Parathyroid adenoma (tissue), 2 donors: ENCODE data around the gene RAX2.

Experiments used
- H2AFZ ChIP-seq: fragments of 300-600 bp; sonication (generic); one replicate; pipeline ENCODE4 v1.7.0; 2017; ENCODE audit warnings: antibody characterized with exemption, mild to moderate bottlenecking
- H3K27ac ChIP-seq: fragments of 300-600 bp; sonication (generic); one replicate; pipeline ENCODE4 v1.7.0; 2017
- H3K27me3 ChIP-seq: fragments of 300-600 bp; sonication (generic); one replicate; pipeline ENCODE4 v1.7.0; 2017; ENCODE audit warnings: low read length; ENCODE audit not compliant: control insufficient read depth, insufficient read depth
- H3K36me3 ChIP-seq: fragments of 300-600 bp; sonication (generic); one replicate; pipeline ENCODE4 v1.7.0; 2017; ENCODE audit warnings: low read length; ENCODE audit not compliant: control insufficient read depth, insufficient read depth
- H3K4me1 ChIP-seq: fragments of 300-600 bp; sonication (generic); one replicate; pipeline ENCODE4 v1.7.0; 2017; ENCODE audit warnings: control low read depth
- H3K4me2 ChIP-seq: fragments of 300-600 bp; sonication (generic); one replicate; pipeline ENCODE4 v1.7.0; 2017; ENCODE audit warnings: low read length
- H3K4me3 ChIP-seq: fragments of 300-600 bp; sonication (generic); one replicate; pipeline ENCODE4 v1.7.0; 2017; ENCODE audit warnings: low read depth, low read length
- H3K79me2 ChIP-seq: fragments of 300-600 bp; sonication (generic); one replicate; pipeline ENCODE4 v1.7.0; 2017; ENCODE audit warnings: control low read depth
- H3K9ac ChIP-seq: fragments of 300-600 bp; sonication (generic); one replicate; pipeline ENCODE4 v1.7.0; 2017; ENCODE audit warnings: mild to moderate bottlenecking
- H3K9me3 ChIP-seq: fragments of 300-600 bp; sonication (generic); one replicate; pipeline ENCODE4 v1.7.0; 2017; ENCODE audit warnings: low read length; ENCODE audit not compliant: control insufficient read depth
- CTCF ChIP-seq: fragments of 300-600 bp; sonication (generic); IDR thresholded peaks from one replicate; pipeline ENCODE4 v1.7.0; 2017; ENCODE audit warnings: antibody characterized with exemption, mild to moderate bottlenecking
- donor health status: primary hyperparathyroidism.

Gene RAX2

GRCh38 chr19:3807131-3807480, 35.1 kb upstream of the RAX2 start:
- Histone ChIP-seq H2AFZ (no peak overlapping the region), H3K4me3 (no peak overlapping the region), H3K27me3 (no peaks in the 10 kb centered on the region), H3K27ac (no peak overlapping the region), H3K9ac (no peak overlapping the region), H3K9me3 (no peaks in the 10 kb centered on the region), H3K4me1 (no peaks in the 10 kb centered on the region), H3K36me3 (no peaks in the 10 kb centered on the region), H3K4me2 (no peak overlapping the region), H3K79me2 (no peaks in the 10 kb centered on the region)
- no peak for TF ChIP-seq CTCF

- Histone ChIP-seq H3K27me3 (no peaks in the 10 kb centered on the region), H3K36me3 (no peaks in the 10 kb centered on the region), H3K27ac (no peak overlapping the region), H3K4me3 (no peak overlapping the region), H3K9me3 (no peaks in the 10 kb centered on the region), H3K4me1 (no peaks in the 10 kb centered on the region), H3K4me2 (no peak overlapping the region), H3K9ac (no peak overlapping the region), H3K79me2 (no peaks in the 10 kb centered on the region), H2AFZ (no peak overlapping the region)
- no peak for TF ChIP-seq CTCF
Observed at GRCh38 chr19:3805859-3806258, 33.8 kb upstream of the RAX2 start.

GRCh38 chr19:3804429-3804828, 32.4 kb upstream of the RAX2 start:
- TF ChIP-seq CTCF = no peak
- Histone ChIP-seq H3K4me3 (no peak overlapping the region), H3K4me2 (no peak overlapping the region), H2AFZ (no peak overlapping the region), H3K9me3 (no peaks in the 10 kb centered on the region), H3K36me3 (no peaks in the 10 kb centered on the region), H3K27ac (no peak overlapping the region), H3K9ac (no peak overlapping the region), H3K27me3 (no peaks in the 10 kb centered on the region), H3K4me1 (no peaks in the 10 kb centered on the region), H3K79me2 (no peaks in the 10 kb centered on the region)

- Histone ChIP-seq H3K4me1 (no peaks in the 10 kb centered on the region), H3K4me2 (no peak overlapping the region), H3K4me3 (no peak overlapping the region), H2AFZ (no peak overlapping the region), H3K36me3 (no peaks in the 10 kb centered on the region), H3K27me3 (no peaks in the 10 kb centered on the region), H3K9ac (no peak overlapping the region), H3K79me2 (no peaks in the 10 kb centered on the region), H3K27ac (no peak overlapping the region), H3K9me3 (no peaks in the 10 kb centered on the region)
- no peak for TF ChIP-seq CTCF
Observed at GRCh38 chr19:3803986-3804385, 32.0 kb upstream of the RAX2 start.

- Histone ChIP-seq H2AFZ (no peak overlapping the region), H3K4me1 (no peaks in the 10 kb centered on the region), H3K4me2 (no peak overlapping the region), H3K79me2 (no peaks in the 10 kb centered on the region), H3K9me3 (no peaks in the 10 kb centered on the region), H3K4me3 (no peak overlapping the region), H3K9ac (no peak overlapping the region), H3K27ac (no peak overlapping the region), H3K36me3 (no peaks in the 10 kb centered on the region), H3K27me3 (no peaks in the 10 kb centered on the region)
- TF ChIP-seq CTCF = no peak
Observed at GRCh38 chr19:3803114-3803888, 31.3 kb upstream of the RAX2 start.
